ENCODE data around the gene ZNF415.
A peak's percentile ranks its signal among the peaks of the same experiment; 100 is the strongest.

ZNF415 gene

DNA sequence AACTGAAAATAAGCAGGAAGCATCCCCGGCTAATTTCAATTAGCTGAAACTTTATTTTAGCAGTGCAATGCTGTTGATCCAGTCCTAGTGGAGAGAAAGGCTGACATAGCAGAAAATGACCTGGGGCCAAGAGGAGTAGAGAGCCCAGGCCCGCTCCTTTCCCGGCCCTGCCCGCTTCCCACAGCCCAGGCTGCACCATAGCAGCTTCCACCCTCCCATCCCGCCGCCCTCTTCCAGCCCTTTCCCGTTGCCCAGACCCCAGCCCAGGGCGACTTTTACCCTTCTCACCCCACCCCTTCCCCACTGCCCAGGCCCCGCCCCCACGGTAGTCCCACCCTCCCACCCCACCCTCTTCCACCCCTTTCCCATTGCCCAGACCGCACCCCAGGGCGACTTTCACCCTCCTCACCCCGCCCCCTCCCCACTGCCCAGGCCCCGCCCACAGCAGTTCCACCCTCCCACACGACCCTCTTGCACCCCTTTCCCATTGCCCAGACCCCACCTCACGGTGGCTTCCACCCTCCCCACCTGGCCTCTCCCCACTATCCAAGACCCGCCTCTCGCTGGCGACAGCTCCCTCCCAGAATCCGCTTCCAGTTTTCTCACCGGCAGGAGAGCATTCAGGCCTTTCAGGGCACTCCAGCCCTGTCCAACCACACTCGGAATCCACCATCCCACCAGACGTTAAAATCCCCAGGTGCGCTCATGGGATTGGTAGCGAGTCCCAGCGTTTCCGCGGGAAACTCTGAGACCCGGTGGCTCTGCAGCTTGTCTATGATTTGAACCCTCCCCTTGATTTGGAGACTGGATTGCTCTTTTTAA lies 37.7 kb downstream of the ZNF415 start:
- no peaks in the 10 kb centered on the region for H3K9me3 ChIP-seq (ENCODE audit: control insufficient read depth, insufficient read depth, low read length)
- H3K4me1 ChIP-seq (ENCODE audit: insufficient read depth, low read length): peaks cover 7% of the 10 kb centered on the region; the same call in 1 of the 2 replicates
- peak overlapping the region; percentile 37 for H3K9ac ChIP-seq (ENCODE audit: low read depth, low read length)
- no peaks in the 10 kb centered on the region; the same call in 1 of the 2 replicates for H3K36me3 ChIP-seq (ENCODE audit: insufficient read depth, low read length)

DNA sequence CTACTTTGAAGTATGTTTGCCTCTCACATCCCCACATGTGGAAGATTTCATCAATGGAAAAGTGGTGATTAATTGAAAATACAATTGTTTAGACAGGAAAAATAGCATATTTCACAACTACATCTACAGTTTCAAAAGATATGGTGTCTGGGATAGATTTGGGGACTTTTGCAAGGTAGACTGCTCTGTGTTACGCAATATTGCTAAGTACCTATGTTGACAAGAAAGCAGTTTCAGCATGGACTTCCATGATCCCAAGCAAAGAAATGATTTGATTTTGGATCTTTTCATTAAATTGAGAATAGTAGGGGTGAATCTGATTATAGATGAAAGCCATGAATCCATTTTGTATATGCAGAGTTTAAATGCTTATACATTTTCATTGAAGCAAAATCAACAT lies 40.0 kb downstream of the ZNF415 start:
- peaks cover 7% of the 10 kb centered on the region; the same call in 1 of the 2 replicates for H3K4me1 ChIP-seq (ENCODE audit: insufficient read depth, low read length)
- H3K36me3 ChIP-seq (ENCODE audit: insufficient read depth, low read length): no peaks in the 10 kb centered on the region; the same call in 1 of the 2 replicates
- no peaks in the 10 kb centered on the region for H3K9me3 ChIP-seq (ENCODE audit: control insufficient read depth, insufficient read depth, low read length)
- no peak overlapping the region for H3K9ac ChIP-seq (ENCODE audit: low read depth, low read length)

DNA sequence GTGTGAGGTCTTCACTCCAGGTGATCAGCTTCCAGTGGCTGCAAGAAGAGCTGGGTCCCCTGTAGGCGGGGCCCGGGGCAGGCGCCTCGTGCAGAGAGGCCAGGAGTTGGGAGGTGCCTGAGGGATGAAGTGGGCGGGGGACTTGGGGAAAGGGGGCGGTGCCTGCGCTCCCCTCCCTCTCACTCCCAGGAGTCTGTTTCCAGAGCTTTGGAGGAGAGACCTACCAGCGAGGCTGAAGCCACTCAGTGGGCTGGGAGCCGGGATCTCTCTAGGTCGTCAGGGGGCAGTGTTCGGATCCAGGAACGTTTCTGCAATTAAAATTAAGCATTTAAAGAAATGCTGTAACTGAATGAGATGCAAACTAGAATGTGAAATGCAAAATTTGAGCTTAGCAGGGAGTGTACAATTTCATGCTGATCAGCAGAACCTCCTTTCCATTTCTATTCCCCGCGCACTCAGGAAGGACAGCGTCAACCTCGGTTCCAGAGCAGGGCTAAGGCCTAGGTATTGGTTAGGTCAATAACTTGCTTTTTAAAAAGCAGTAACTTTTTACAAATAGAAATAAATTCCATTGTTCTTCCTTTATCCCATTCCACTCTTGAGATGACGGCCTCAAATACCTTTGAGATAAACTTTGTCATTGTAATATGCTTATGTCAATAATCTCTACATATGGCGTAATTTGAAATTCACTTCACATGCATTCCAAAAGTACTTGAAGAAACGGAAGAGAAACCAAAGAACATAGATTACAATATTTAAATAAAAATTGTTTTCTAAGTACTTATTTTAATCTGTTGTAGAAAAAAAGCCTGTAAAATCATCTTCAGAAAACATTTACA lies 41.1 kb downstream of the ZNF415 start:
- H3K36me3 ChIP-seq (ENCODE audit: insufficient read depth, low read length): no peaks in the 10 kb centered on the region; the same call in 1 of the 2 replicates
- peaks cover 7% of the 10 kb centered on the region; the same call in 1 of the 2 replicates for H3K4me1 ChIP-seq (ENCODE audit: insufficient read depth, low read length)
- H3K9me3 ChIP-seq (ENCODE audit: control insufficient read depth, insufficient read depth, low read length): no peaks in the 10 kb centered on the region
- H3K9ac ChIP-seq (ENCODE audit: low read depth, low read length): no peak overlapping the region

DNA sequence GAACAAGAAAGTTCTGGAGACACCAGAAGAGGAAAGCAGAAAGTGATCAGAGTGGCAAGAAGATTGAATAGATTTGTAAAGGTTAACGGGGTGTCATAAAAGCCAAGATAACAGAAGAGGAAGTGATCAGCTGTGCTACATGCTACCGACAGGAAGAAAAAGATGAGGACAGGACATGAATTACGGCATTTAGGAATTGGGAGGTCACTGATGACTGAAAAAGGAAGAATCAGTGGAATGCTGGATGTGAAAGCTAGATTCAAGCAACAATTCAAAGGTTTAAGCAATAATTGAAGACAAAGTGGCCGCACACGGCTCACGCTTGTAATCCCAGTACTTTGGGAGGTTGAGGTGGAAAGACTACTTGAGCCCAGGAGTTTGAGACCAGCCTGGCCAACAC lies 44.6 kb downstream of the ZNF415 start:
- no peak overlapping the region for H3K9ac ChIP-seq (ENCODE audit: low read depth, low read length)
- H3K9me3 ChIP-seq (ENCODE audit: control insufficient read depth, insufficient read depth, low read length): no peaks in the 10 kb centered on the region
- H3K36me3 ChIP-seq (ENCODE audit: insufficient read depth, low read length): peaks cover 7% of the 10 kb centered on the region; the same call in 1 of the 2 replicates
- H3K4me1 ChIP-seq (ENCODE audit: insufficient read depth, low read length): peaks cover 3% of the 10 kb centered on the region; the same call in 1 of the 2 replicates

DNA sequence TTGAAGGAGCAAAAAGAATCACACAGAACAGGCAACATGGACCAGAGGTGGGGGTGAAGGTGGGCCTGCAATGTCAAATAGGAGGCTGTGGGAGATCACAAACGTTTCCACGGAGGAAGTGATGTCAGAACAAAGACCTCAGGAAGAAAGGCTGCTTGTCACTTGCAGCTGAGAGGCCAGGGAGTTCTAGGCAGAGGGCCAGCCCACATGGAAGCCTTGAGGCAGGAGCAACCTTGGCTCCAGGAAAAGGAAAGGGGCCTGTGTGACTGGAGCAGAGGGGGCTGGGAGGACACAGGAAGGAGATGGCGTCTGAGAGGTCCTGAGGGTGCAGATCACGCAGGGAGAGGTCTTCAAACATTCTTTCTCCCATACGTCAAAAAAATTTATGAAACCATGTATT lies 45.8 kb downstream of the ZNF415 start:
- Histone ChIP-seq H3K4me1 (ENCODE audit: insufficient read depth, low read length) (peaks cover 3% of the 10 kb centered on the region; the same call in 1 of the 2 replicates), H3K36me3 (ENCODE audit: insufficient read depth, low read length) (peaks cover 7% of the 10 kb centered on the region; the same call in 1 of the 2 replicates), H3K9ac (ENCODE audit: low read depth, low read length) (no peak overlapping the region), H3K9me3 (ENCODE audit: control insufficient read depth, insufficient read depth, low read length) (no peaks in the 10 kb centered on the region)

DNA sequence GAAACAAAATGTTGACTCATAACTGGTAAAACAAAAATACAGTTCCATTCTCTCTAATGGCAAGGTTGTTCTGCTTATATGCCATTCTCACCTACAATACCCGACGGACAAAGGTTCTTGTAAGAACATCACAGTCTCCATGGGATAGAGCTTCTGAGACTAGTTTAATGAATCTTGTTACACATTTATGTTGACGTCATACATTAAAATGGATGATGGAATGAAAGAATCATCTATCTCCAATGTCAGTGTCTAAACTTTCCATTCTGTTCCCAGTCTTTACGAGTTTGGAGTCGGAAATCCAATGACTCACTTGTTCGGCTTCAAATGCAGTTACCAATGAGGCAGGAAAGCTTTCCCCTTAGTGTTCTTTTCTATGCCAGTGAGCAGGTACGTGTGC lies 47.2 kb downstream of the ZNF415 start:
- Histone ChIP-seq H3K9me3 (ENCODE audit: control insufficient read depth, insufficient read depth, low read length) (no peaks in the 10 kb centered on the region), H3K9ac (ENCODE audit: low read depth, low read length) (no peak overlapping the region), H3K36me3 (ENCODE audit: insufficient read depth, low read length) (peaks cover 7% of the 10 kb centered on the region; the same call in 1 of the 2 replicates), H3K4me1 (ENCODE audit: insufficient read depth, low read length) (no peaks in the 10 kb centered on the region)

DNA sequence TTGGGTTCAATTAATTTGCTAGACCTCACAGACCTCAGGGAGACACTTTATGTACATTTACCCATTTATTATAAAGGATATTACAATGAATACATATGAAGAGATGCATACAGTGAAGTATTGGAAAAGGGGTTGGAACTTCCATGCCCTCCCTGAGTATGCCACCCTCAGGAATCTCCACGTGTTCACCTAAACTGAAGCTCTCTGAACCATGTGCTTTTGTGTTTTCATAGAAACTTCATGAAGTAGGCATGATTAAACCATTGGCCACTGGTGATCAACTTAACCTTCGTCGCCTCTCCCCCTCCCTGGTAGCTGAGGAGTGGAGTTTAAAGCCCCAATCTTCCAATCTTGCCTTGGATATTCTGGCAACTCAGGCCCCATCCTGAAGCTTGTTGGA lies 49.8 kb downstream of the ZNF415 start:
- Histone ChIP-seq H3K36me3 (ENCODE audit: insufficient read depth, low read length) (peaks cover 7% of the 10 kb centered on the region; the same call in 1 of the 2 replicates), H3K9ac (ENCODE audit: low read depth, low read length) (no peak overlapping the region), H3K4me1 (ENCODE audit: insufficient read depth, low read length) (no peaks in the 10 kb centered on the region), H3K9me3 (ENCODE audit: control insufficient read depth, insufficient read depth, low read length) (no peaks in the 10 kb centered on the region)

DNA sequence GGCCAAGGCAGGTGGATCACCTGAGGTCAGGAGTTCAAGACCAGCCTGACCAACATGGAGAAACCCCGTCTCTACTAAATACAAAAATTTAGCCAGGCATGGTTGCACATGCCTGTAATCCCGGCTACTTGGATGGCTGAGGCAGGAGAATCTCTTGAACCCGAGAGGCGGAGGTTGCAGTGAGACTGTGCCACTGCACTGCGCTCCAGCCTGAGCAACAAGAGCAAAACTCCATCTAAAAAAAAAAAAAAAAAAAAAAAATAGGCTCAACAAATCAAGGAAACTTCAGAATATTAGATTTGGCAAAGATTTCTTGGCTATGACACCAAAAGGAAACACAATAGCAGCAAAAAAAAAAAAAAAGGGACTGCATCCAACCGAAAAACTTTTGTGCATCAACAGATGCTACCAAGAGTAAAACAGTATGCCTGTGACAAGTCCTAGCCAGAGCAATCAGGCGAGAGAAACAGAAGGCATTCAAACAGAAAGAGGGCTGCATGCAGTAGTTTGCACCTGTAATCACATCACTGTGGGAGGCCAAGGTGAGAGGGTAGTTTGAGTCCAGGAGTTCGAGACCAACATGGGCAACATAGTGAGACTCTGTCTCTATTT lies 53.3 kb downstream of the ZNF415 start:
- no peak overlapping the region for H3K9ac ChIP-seq (ENCODE audit: low read depth, low read length)
- peaks cover 5% of the 10 kb centered on the region for H3K36me3 ChIP-seq (ENCODE audit: insufficient read depth, low read length)
- 0 out of 2 replicates have a peak, but pooled peaks cover 3% of the 10 kb centered on the region for H3K4me1 ChIP-seq (ENCODE audit: insufficient read depth, low read length)
- H3K9me3 ChIP-seq (ENCODE audit: control insufficient read depth, insufficient read depth, low read length): no peaks in the 10 kb centered on the region

DNA sequence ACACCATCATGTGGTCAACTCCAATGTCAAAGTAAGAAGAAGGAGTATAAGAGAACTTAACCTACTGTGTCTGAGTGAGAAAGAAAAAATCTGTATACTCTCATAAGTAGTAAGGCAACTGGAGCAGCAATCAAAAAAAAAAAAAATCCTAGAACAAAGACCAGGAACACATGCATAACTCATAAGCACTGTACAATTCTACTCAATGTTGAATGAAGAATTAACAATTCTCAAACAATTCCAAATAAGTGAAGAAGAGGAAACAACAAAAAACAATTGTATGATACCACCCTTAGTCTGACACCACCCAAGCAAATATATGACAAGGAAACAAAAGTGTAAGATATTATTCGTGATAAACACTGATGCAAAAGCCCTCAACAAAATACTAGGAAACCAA lies 54.0 kb downstream of the ZNF415 start:
- H3K36me3 ChIP-seq (ENCODE audit: insufficient read depth, low read length): peaks cover 8% of the 10 kb centered on the region
- H3K9ac ChIP-seq (ENCODE audit: low read depth, low read length): no peak overlapping the region
- no peaks in the 10 kb centered on the region for H3K9me3 ChIP-seq (ENCODE audit: control insufficient read depth, insufficient read depth, low read length)
- 0 out of 2 replicates have a peak, but pooled peaks cover 3% of the 10 kb centered on the region for H3K4me1 ChIP-seq (ENCODE audit: insufficient read depth, low read length)

DNA sequence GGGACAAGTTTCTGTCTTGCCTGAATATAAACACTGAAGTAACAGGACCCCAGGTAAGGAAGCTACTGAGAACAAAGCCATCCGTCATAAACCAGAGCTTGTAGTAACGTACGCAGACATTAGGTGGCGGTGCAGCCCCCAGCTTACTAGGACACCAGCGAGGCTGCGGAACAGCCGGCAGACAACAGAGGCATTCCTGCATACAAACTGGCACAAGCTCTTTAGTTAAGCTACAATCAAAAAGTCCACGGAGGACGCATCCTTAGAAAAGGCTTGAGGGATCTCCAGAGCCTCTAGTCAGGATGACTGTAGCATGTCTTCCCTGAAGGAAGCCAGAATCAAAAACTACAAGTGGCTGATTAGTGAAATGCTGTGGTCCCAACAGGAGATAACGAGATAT lies 55.7 kb downstream of the ZNF415 start:
- H3K9ac ChIP-seq (ENCODE audit: low read depth, low read length): no peak overlapping the region
- H3K9me3 ChIP-seq (ENCODE audit: control insufficient read depth, insufficient read depth, low read length): no peaks in the 10 kb centered on the region
- peaks cover 14% of the 10 kb centered on the region for H3K36me3 ChIP-seq (ENCODE audit: insufficient read depth, low read length)
- 0 out of 2 replicates have a peak, but pooled peaks cover 3% of the 10 kb centered on the region for H3K4me1 ChIP-seq (ENCODE audit: insufficient read depth, low read length)

DNA sequence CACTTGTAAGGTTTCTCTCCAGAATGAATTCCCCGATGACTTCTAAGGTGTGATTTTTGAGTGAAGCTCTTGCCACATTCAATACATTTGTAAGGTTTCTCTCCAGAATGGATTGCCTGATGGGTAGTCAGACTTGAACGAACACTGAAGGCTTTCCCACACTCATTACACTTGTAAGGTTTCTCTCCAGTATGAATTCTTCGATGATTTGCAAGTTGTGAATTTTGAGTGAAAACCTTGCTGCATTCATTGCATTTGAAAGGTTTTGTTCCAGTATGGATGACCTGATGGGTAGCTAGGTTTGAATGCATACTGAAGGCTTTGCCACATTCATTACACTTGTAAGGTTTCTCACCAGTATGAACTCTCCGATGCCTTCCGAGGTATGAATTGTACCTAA lies 63.9 kb downstream of the ZNF415 start:
- Histone ChIP-seq H3K4me1 (ENCODE audit: insufficient read depth, low read length) (no peaks in the 10 kb centered on the region), H3K9ac (ENCODE audit: low read depth, low read length) (no peak overlapping the region), H3K36me3 (ENCODE audit: insufficient read depth, low read length) (peaks cover 32% of the 10 kb centered on the region), H3K9me3 (ENCODE audit: control insufficient read depth, insufficient read depth, low read length) (peaks cover 33% of the 10 kb centered on the region)

DNA sequence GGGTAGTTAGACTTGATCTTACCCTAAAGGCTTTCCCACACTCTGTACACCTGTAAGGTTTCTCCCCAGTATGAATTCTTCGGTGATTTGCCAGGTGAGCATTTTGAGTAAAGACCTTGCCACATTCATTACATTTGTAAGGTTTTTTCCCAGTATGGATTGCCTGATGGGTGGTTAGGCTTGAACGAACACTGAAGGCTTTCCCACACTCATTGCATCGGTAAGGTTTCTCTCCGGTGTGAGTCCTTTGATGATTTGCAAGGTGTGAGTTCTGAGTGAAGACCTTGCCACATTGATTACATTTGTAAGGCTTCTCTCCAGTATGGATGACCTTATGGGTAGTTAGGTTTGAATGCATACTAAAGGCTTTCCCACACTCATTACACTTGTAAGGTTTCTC lies 64.5 kb downstream of the ZNF415 start:
- Histone ChIP-seq H3K4me1 (ENCODE audit: insufficient read depth, low read length) (no peaks in the 10 kb centered on the region), H3K9ac (ENCODE audit: low read depth, low read length) (no peak overlapping the region), H3K9me3 (ENCODE audit: control insufficient read depth, insufficient read depth, low read length) (peaks cover 33% of the 10 kb centered on the region), H3K36me3 (ENCODE audit: insufficient read depth, low read length) (peaks cover 29% of the 10 kb centered on the region)

DNA sequence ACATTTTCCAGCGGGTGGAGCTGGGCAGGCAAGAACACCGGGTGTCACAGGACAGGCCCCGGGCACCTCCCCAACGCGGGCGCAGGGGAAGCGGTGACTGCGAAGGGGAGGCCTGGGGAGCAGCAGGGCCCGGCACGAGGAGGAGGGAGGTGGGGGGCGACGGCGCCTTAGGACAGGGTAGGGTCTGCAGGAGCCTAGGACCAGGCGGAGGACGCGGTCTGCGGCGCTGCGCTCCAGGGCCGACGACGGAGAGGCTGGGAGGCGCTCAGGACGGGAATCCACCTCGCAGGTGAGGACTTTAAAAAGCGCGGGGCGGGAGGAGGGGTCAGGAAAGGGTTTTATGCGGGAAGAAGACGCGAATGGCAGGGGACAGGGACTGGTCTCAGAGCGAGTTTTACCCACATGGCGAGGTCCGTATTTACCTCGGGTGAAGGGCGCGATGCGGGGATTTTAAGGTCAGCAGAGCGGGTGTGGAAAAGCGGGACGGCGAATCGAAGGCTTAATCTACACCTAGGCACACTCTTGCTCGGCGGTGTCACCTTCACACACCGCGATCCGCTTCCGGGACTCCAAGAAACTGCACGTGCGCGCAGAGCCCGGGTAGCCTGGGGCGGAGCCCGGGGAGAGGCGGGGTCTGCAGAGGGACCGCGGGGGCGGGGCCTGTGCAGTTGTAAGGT lies 74.7 kb downstream of the ZNF415 start:
- Histone ChIP-seq H3K9me3 (ENCODE audit: control insufficient read depth, insufficient read depth, low read length) (0 out of 2 replicates have a peak, but pooled peaks cover 3% of the 10 kb centered on the region), H3K36me3 (ENCODE audit: insufficient read depth, low read length) (no peaks in the 10 kb centered on the region), H3K9ac (ENCODE audit: low read depth, low read length) (peak overlapping the region; percentile 46), H3K4me1 (ENCODE audit: insufficient read depth, low read length) (no peaks in the 10 kb centered on the region)
